ENCODE measurements around the gene FAM124B.

Gene FAM124B

GRCh38 chr2:224401641-224402342, at the start of gene FAM124B:
TSS of gene FAM124B (minus strand) at chr2:224402107. CDS start at chr2:224401768, 339 bp downstream.
- DNase-seq (ENCODE audit: low read depth) = no peak

GRCh38 chr2:224449212-224450147, 47.6 kb upstream of the FAM124B start:
- DNase-seq (ENCODE audit: low read depth) = no peak

GRCh38 chr2:224448236-224448635, 46.3 kb upstream of the FAM124B start:
- no peak for DNase-seq (ENCODE audit: low read depth)

GRCh38 chr2:224444783-224445182, 42.9 kb upstream of the FAM124B start:
- DNase-seq (ENCODE audit: low read depth) = no peak

- DNase-seq (ENCODE audit: low read depth) = no peak
Observed at GRCh38 chr2:224444021-224444420, 42.1 kb upstream of the FAM124B start.

- DNase-seq (ENCODE audit: low read depth) = no peak
Observed at GRCh38 chr2:224442071-224442967, 40.4 kb upstream of the FAM124B start.

- DNase-seq (ENCODE audit: low read depth) = no peak
Observed at GRCh38 chr2:224440988-224441387, 39.1 kb upstream of the FAM124B start.

- DNase-seq (ENCODE audit: low read depth) = no peak
Observed at GRCh38 chr2:224438726-224439125, 36.8 kb upstream of the FAM124B start.

- DNase-seq (ENCODE audit: low read depth) = no peak
Observed at GRCh38 chr2:224436634-224437033, 34.7 kb upstream of the FAM124B start.

GRCh38 chr2:224434618-224435017, 32.7 kb upstream of the FAM124B start:
- DNase-seq (ENCODE audit: low read depth) = no peak

GRCh38 chr2:224433442-224433841, 31.5 kb upstream of the FAM124B start:
- DNase-seq (ENCODE audit: low read depth) = no peak

GRCh38 chr2:224432003-224432579, 30.2 kb upstream of the FAM124B start:
- DNase-seq (ENCODE audit: low read depth) = no peak

GRCh38 chr2:224429441-224429810, 27.5 kb upstream of the FAM124B start:
- DNase-seq (ENCODE audit: low read depth) = no peak

- no peak for DNase-seq (ENCODE audit: low read depth)
Observed at GRCh38 chr2:224428787-224429440, 27.0 kb upstream of the FAM124B start.

GRCh38 chr2:224427471-224427870, 25.6 kb upstream of the FAM124B start:
- DNase-seq (ENCODE audit: low read depth) = no peak

GRCh38 chr2:224426656-224427055, 24.7 kb upstream of the FAM124B start:
- no peak for DNase-seq (ENCODE audit: low read depth)

- no peak for DNase-seq (ENCODE audit: low read depth)
Observed at GRCh38 chr2:224421065-224421464, 19.2 kb upstream of the FAM124B start.

GRCh38 chr2:224417947-224418346, 16.0 kb upstream of the FAM124B start:
- no peak for DNase-seq (ENCODE audit: low read depth)

GRCh38 chr2:224417361-224417729, 15.4 kb upstream of the FAM124B start:
- no peak for DNase-seq (ENCODE audit: low read depth)

GRCh38 chr2:224416656-224417360, 14.9 kb upstream of the FAM124B start:
- no peak for DNase-seq (ENCODE audit: low read depth)

GRCh38 chr2:224413381-224413780, 11.5 kb upstream of the FAM124B start:
- DNase-seq (ENCODE audit: low read depth) = no peak

All from stimulated activated CD8-positive, alpha-beta memory T cell treated with anti-CD3 and anti-CD28 coated beads, Interleukin-4, amount 100 ng/mL, for 24 hours (primary cell).